ENCODE measurements around the gene SERPINA10. TPM values are rescaled to one million over a fixed set of nuclear protein-coding genes. Genes with fewer than 3 reads are reported as not detected.
"Not testable (repeated sequence)": the region's sequence is repeated elsewhere in the genome, so short reads cannot be mapped to it uniquely, and the experiment has no call there.

The SERPINA10 gene
- total RNA-seq, 4 donors from 2014 or later: not detected

DNA sequence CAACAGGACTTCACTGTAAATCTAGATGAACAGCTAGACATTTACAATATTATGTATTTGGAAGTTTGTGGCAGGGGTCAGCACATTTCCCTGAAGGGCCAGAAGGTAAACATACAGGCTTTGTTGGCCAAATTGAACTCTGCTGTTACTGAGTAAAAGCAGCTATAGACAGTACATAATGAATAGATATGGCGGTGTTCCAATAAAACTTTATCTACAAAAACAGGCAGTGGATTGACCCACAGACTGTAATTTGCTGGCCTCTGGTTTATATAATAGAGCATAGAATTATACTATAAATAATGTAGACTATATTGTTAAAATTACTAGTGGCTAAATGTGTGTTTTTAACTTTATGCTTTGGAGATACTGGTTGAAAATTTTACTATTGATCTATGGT, 25.7 kb downstream of the SERPINA10 start:
- no peaks in the 10 kb centered on the region for H3K4me1 ChIP-seq
- no peaks in the 10 kb centered on the region for H3K36me3 ChIP-seq
- peaks cover 0 to 6% (median 0%) of the 10 kb centered on the region in 3 donors for H3K9me3 ChIP-seq
- no peak overlapping the region for H3K27ac ChIP-seq
- H3K27me3 ChIP-seq: no peaks in the 10 kb centered on the region
- no peak for TF ChIP-seq POLR2AphosphoS5 (IDR thresholded peaks at IDR 0.05)
- no peak for TF ChIP-seq POLR2A (IDR thresholded peaks at IDR 0.05)
- no peak for TF ChIP-seq CTCF (IDR thresholded peaks at IDR 0.05)
- no peak for TF ChIP-seq EP300 (IDR thresholded peaks at IDR 0.05)
- H3K4me3 ChIP-seq: no peak overlapping the region
- 85 to 100% methylated on average over 1 of the region's 1 CpG for WGBS, 2 donors (ENCODE audit: low coverage in 1 of 2)
- ATAC-seq: no peak

DNA sequence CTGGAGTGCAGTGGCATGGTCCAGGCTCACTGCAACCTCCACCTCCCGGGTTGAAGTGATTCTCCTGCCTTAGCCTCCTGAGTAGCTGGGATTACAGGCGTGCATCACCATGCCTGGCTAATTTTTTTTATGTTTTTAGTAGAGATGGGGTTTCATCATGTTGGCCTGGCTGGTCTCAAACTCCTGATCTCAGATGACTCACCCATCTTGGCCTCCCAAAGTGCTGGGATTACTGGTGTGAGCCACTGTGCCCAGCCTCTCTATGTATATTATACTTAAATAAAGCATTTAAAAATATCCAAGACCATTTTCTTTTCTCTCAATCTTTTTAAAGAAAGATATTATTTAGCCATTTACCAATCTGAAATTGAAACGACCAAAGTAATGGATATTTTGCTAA, 28.9 kb downstream of the SERPINA10 start:
- H3K36me3 ChIP-seq, H3K27me3 ChIP-seq, H3K4me3 ChIP-seq, H3K4me1 ChIP-seq, ATAC-seq, H3K27ac ChIP-seq: not testable (repeated sequence)
- H3K9me3 ChIP-seq: peaks cover 0 to 14% (median 0%) of the 10 kb centered on the region in 3 donors
- 50 to 68% methylated on average over 2 to 3 of the region's 3 CpGs for WGBS, 2 donors (ENCODE audit: low coverage in 1 of 2)

DNA sequence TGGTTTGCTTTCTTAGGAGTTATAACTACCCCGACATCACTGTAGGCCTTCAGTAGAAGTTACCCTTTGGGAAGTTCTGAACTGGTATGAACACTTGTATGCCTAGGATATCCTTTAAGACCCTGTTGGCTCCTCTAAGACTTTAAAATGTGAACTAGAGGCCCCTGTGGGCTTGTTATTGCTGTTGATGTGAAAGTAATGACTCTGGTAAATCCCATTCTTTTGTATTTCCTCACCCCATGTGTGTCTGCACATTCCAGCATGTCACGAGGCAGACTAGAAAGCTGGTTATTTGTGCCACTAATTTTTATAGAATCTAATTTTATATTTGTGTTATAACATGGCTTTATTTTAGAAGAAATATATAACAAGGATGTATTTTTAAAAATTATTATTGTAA, 48.9 kb downstream of the SERPINA10 start:
- Histone ChIP-seq H3K9me3 (no peaks in the 10 kb centered on the region), H3K4me1 (no peaks in the 10 kb centered on the region), H3K4me3 (no peak overlapping the region), H3K27me3 (no peaks in the 10 kb centered on the region), H3K27ac (no peak overlapping the region), H3K36me3 (no peaks in the 10 kb centered on the region)
- TF ChIP-seq CTCF (IDR thresholded peaks at IDR 0.05): no peak
- TF ChIP-seq POLR2AphosphoS5 (IDR thresholded peaks at IDR 0.05): no peak
- TF ChIP-seq EP300 (IDR thresholded peaks at IDR 0.05): no peak
- TF ChIP-seq POLR2A (IDR thresholded peaks at IDR 0.05): no peak
- 72 to 77% methylated on average over 2 of the region's 2 CpGs for WGBS, 2 donors (ENCODE audit: low coverage in 1 of 2)
- ATAC-seq: no peak

- 65 to 96% methylated on average over 2 of the region's 2 CpGs for WGBS, 2 donors (ENCODE audit: low coverage in 1 of 2)
- Histone ChIP-seq H3K27me3 (no peaks in the 10 kb centered on the region), H3K36me3 (no peaks in the 10 kb centered on the region), H3K4me3 (no peak overlapping the region), H3K9me3 (no peaks in the 10 kb centered on the region), H3K27ac (no peak overlapping the region), H3K4me1 (no peaks in the 10 kb centered on the region)
- no peak for ATAC-seq
- no peak for TF ChIP-seq EP300 (IDR thresholded peaks at IDR 0.05)
- no peak for TF ChIP-seq POLR2AphosphoS5 (IDR thresholded peaks at IDR 0.05)
- TF ChIP-seq POLR2A (IDR thresholded peaks at IDR 0.05): no peak
- TF ChIP-seq CTCF (IDR thresholded peaks at IDR 0.05): no peak
Measured at GRCh38 chr14:94239406-94239805, 53.7 kb downstream of the SERPINA10 start.

DNA sequence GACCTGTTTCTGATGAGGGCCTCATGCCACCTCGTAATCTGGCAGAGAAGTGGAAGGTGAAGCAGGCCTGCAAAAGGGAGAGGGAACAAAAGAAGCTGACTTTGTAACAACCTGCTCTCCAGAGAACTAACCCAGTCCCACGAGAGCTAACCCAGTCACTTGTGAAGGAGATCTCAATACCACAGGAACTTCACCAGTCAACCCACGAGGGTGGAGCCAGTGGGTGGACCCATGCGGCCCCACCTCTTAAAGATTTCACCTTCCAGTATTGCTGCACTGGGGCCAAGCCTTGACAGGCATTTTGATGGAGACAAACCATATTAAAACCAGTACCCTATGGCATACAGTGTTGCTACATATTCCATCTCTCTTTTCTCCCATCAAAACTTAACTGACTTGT, 55.1 kb downstream of the SERPINA10 start:
- Histone ChIP-seq H3K4me1 (no peaks in the 10 kb centered on the region), H3K27ac (no peak overlapping the region), H3K27me3 (no peaks in the 10 kb centered on the region), H3K9me3 (no peaks in the 10 kb centered on the region), H3K4me3 (no peak overlapping the region), H3K36me3 (no peaks in the 10 kb centered on the region)
- no peak for ATAC-seq
- TF ChIP-seq POLR2AphosphoS5 (IDR thresholded peaks at IDR 0.05) (no peak), POLR2A (IDR thresholded peaks at IDR 0.05) (no peak), EP300 (IDR thresholded peaks at IDR 0.05) (no peak), CTCF (IDR thresholded peaks at IDR 0.05) (no peak)
- WGBS, 2 donors (ENCODE audit: low coverage in 1 of 2): 74 to 88% methylated on average over 2 to 4 of the region's 4 CpGs

DNA sequence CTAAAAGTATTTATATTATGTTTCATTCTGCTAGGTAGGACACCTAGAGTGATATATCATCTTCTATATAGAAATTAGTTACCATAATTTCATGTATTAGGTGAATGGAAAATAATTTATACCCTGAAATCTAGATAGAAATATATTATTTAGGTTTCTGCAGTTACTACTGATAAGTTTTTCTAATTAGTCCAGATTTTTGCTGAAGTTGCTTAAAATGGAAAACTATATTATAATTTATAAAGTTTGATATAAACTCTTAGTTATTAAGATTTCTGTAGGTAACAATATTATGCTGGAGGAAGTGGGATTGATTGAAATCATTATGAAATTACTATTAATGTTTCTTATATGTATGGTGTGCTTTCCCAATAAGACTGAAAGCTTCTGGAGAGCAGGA, 56.0 kb downstream of the SERPINA10 start:
- Histone ChIP-seq H3K27ac (no peak overlapping the region), H3K4me1 (no peaks in the 10 kb centered on the region), H3K27me3 (no peaks in the 10 kb centered on the region), H3K36me3 (no peaks in the 10 kb centered on the region), H3K4me3 (no peak overlapping the region), H3K9me3 (no peaks in the 10 kb centered on the region)
- no peak for ATAC-seq
- no peak for TF ChIP-seq POLR2A (IDR thresholded peaks at IDR 0.05)
- TF ChIP-seq POLR2AphosphoS5 (IDR thresholded peaks at IDR 0.05): no peak
- no peak for TF ChIP-seq EP300 (IDR thresholded peaks at IDR 0.05)
- no peak for TF ChIP-seq CTCF (IDR thresholded peaks at IDR 0.05)

Measured in gastroesophageal sphincter (tissue), 4 donors.